Keratinocyte (primary cell): ENCODE measurements around the gene SCRN2.

Experiments used
- CTCF ChIP-seq, 3 experiments: IDR thresholded peaks in 1 of 3; conservative IDR thresholded peaks in 1 of 3; optimal IDR thresholded peaks in 1 of 3; 2 replicates in 2 of 3; 3 replicates in 1 of 3; pipeline versions ENCODE3 to v1.5.1; 2011; ENCODE audit warnings: low read length in 3 of 3, mild to moderate bottlenecking in 3 of 3, moderate library complexity in 2 of 3, control low read depth in 1 of 3, inconsistent platforms in 1 of 3; ENCODE audit not compliant: insufficient read depth in 2 of 3; ENCODE audit errors: extremely low read depth in 1 of 3
- EZH2 ChIP-seq: IDR thresholded peaks from one replicate; pipeline ENCODE4 v1.6.1; 2012; ENCODE audit warnings: inconsistent platforms, mild to moderate bottlenecking, low read length, moderate library complexity

- no peak for TF ChIP-seq CTCF (optimal IDR thresholded peaks at IDR 0.05 in 1 of 3, IDR thresholded peaks at IDR 0.05 in 1 of 3, conservative IDR thresholded peaks at IDR 0.05 in 1 of 3; ENCODE audit: extremely low read depth in 1 of 3, insufficient read depth in 2 of 3, low read length in 3 of 3)
- TF ChIP-seq EZH2, result no peak
Measured at GRCh38 chr17:47807421-47807820, 33.7 kb downstream of the SCRN2 start.
